Endothelial cell of umbilical vein (primary cell): ENCODE results near the gene PLEKHG5. TPM values are rescaled to one million over a fixed set of nuclear protein-coding genes. Genes with fewer than 3 reads are reported as not detected.

ENCODE experiments used
- BruUV-seq: library from RNA; stranded (reverse); fragments of 400-500 nt; replicated peaks from 2 replicates; lab custom pipeline; 2021; lab: Mats Ljungman, UMichigan
- CTCF ChIA-PET: fragments of 300-600, 350-600 bp; sonication (Branson Sonifier 250); formaldehyde crosslinking; loops from one replicate; lab custom pipeline; 2021; ENCODE audit warnings: antibody characterized with exemption, inconsistent platforms; lab: Charles Lee
- POLR2A ChIA-PET: fragments of 300-600, 350-600 bp; sonication (Branson Sonifier 250); formaldehyde crosslinking; loops from one replicate; lab custom pipeline; 2021; ENCODE audit warnings: antibody characterized with exemption, inconsistent platforms; lab: Charles Lee
- DNase-seq: peaks from one replicate; pipeline ENCODE4 v3.0.0-alpha.2; 2011; ENCODE audit warnings: low read depth, low spot score
- FAIRE-seq: peaks from 2 replicates; lab custom pipeline; 2011; peaks lifted over from hg19 to GRCh38; lab: Jason Lieb, UNC
- H2AFZ ChIP-seq: 2 replicates; pipeline ENCODE4 v1.6.0; 2012; ENCODE audit warnings: low read depth, low read length, control low read depth, inconsistent platforms
- H3K27ac ChIP-seq: 2 replicates; pipeline ENCODE4 v1.5.1; 2011; ENCODE audit warnings: low read depth, mild to moderate bottlenecking, control low read depth, low read length, moderate library complexity; ENCODE audit not compliant: insufficient read depth
- H3K27me3 ChIP-seq, 2 experiments: 2 replicates each; pipeline versions ENCODE4 v1.6.0 to v1.6.1; 2011; ENCODE audit warnings: low read length in 2 of 2, mixed read lengths in 1 of 2; ENCODE audit not compliant: control insufficient read depth in 2 of 2, insufficient read depth in 2 of 2
- H3K36me3 ChIP-seq, 2 experiments: 2 replicates in 1 of 2; 3 replicates in 1 of 2; pipeline ENCODE4 v1.5.1; 2011; ENCODE audit warnings: low read length in 2 of 2, mild to moderate bottlenecking in 1 of 2, moderate library complexity in 1 of 2; ENCODE audit not compliant: control insufficient read depth in 2 of 2, insufficient read depth in 2 of 2; ENCODE audit errors: extremely low read depth in 1 of 2
- H3K4me1 ChIP-seq: 3 replicates; pipeline ENCODE4 v1.5.1; 2011; ENCODE audit warnings: mild to moderate bottlenecking, low read length; ENCODE audit not compliant: control insufficient read depth, insufficient read depth; ENCODE audit errors: extremely low read depth
- H3K4me2 ChIP-seq: 2 replicates; pipeline ENCODE4 v1.6.1; 2011; ENCODE audit warnings: low read length, control low read depth, mixed read lengths; ENCODE audit not compliant: insufficient read depth
- H3K4me3 ChIP-seq, 3 experiments: fragments of 200-600 bp in 1 of 3; sonication (generic), shearing (Covaris generic) in 1 of 3; replicated peaks in 1 of 3; 2 replicates each; pipeline ENCODE4 v1.5.1; 2011 to 2016; ENCODE audit warnings: control low read depth in 3 of 3, low read length in 3 of 3, mild to moderate bottlenecking in 2 of 3, inconsistent platforms in 1 of 3, low read depth in 1 of 3, moderate library complexity in 1 of 3; ENCODE audit not compliant: insufficient read depth in 1 of 3
- H3K79me2 ChIP-seq: 2 replicates; pipeline ENCODE4 v1.6.0; 2012; ENCODE audit warnings: low read length, inconsistent platforms; ENCODE audit not compliant: control insufficient read depth, insufficient read depth
- H3K9ac ChIP-seq: replicated peaks from 2 replicates; pipeline ENCODE3; 2011; ENCODE audit warnings: low read length, control low read depth; ENCODE audit not compliant: insufficient read depth; ENCODE audit errors: extremely low read depth
- H3K9me1 ChIP-seq: replicated peaks from 3 replicates; pipeline ENCODE4 v1.6.0; 2011; ENCODE audit warnings: mild to moderate bottlenecking, low read length; ENCODE audit not compliant: control insufficient read depth, insufficient read depth; ENCODE audit errors: extremely low read depth
- H3K9me3 ChIP-seq: replicated peaks from 2 replicates; pipeline ENCODE4 v1.5.1; 2012; ENCODE audit warnings: low read length, inconsistent platforms; ENCODE audit not compliant: control insufficient read depth, insufficient read depth
- H4K20me1 ChIP-seq: replicated peaks from 2 replicates; pipeline ENCODE3; 2011; ENCODE audit warnings: mild to moderate bottlenecking, low read length; ENCODE audit not compliant: control insufficient read depth, insufficient read depth; ENCODE audit errors: extremely low read depth
- CTCF ChIP-seq, 2 donors: IDR thresholded peaks; 1 replicate in 1 of 2; 2 replicates in 1 of 2; pipeline ENCODE4 v1.5.1; 2011; ENCODE audit warnings: low read length in 2 of 2, mild to moderate bottlenecking in 2 of 2, moderate library complexity in 2 of 2, control low read depth in 1 of 2, inconsistent platforms in 1 of 2, low read depth in 1 of 2; ENCODE audit not compliant: insufficient read depth in 1 of 2; ENCODE audit errors: extremely low read depth in 1 of 2
- EZH2 ChIP-seq: IDR thresholded peaks from 2 replicates; pipeline ENCODE4 v1.6.1; 2012; ENCODE audit warnings: borderline replicate concordance, low read depth, mild to moderate bottlenecking, moderate library complexity, low read length, inconsistent platforms; ENCODE audit not compliant: severe bottlenecking
- FOS ChIP-seq: IDR thresholded peaks from 2 replicates; pipeline ENCODE4 v1.6.1; 2011; ENCODE audit warnings: mild to moderate bottlenecking, low read length, moderate library complexity, borderline replicate concordance; ENCODE audit not compliant: insufficient read depth
- GATA2 ChIP-seq: IDR thresholded peaks from 2 replicates; pipeline ENCODE4 v1.7.0; 2011; ENCODE audit warnings: low read depth, mild to moderate bottlenecking, moderate library complexity, mixed read lengths, low read length; ENCODE audit not compliant: insufficient read length, insufficient read depth
- JUN ChIP-seq: IDR thresholded peaks from 2 replicates; pipeline ENCODE4 v1.6.1; 2011; ENCODE audit warnings: borderline replicate concordance, low read depth; ENCODE audit not compliant: insufficient read length, insufficient read depth
- MAX ChIP-seq: IDR thresholded peaks from 2 replicates; pipeline ENCODE4 v1.6.1; 2011; ENCODE audit not compliant: insufficient read depth, insufficient read length
- MYC ChIP-seq: IDR thresholded peaks from one replicate; pipeline ENCODE4 v1.6.1; 2011; ENCODE audit warnings: mild to moderate bottlenecking, low read depth, low read length
- POLR2A ChIP-seq: IDR thresholded peaks from 2 replicates; pipeline ENCODE4 v1.6.1; 2012; ENCODE audit warnings: low read depth, mild to moderate bottlenecking, control low read depth, low read length
- POLR2AphosphoS5 ChIP-seq: IDR thresholded peaks from 2 replicates; pipeline ENCODE4 v1.6.1; 2012; ENCODE audit warnings: low read depth, mild to moderate bottlenecking, control low read depth, low read length, moderate library complexity; ENCODE audit not compliant: insufficient read depth
- dilution Hi-C: fragments of 300-500 bp; cut with MboI; formaldehyde crosslinking; loops from one replicate; pipeline ENCODE4 v1.15.0; 2019; ENCODE audit warnings: low sequenced_read_pairs; ENCODE audit not compliant: extremely low pct_ligation_motif_present
- intact Hi-C: fragments of 100-400 bp; cut with micrococcal nuclease; formaldehyde crosslinking; loops from one replicate; pipeline ENCODE4 v1.10.0; 2022
- polyA plus RNA-seq, 4 experiments: library from polyadenylated mRNA; depleted of rRNA in 3 of 4; stranded (reverse) in 3 of 4; unstranded in 1 of 4; fragments of >200 nt; gene quantifications; 2 replicates each; pipeline versions ENCODE4 v1.2.1 to v1.2.3, GENCODE V29; 2011 to 2012; ENCODE audit warnings: missing spikeins in 1 of 4
- total RNA-seq: library from RNA; stranded (reverse); gene quantifications from 2 replicates; pipeline ENCODE4 v1.2.3, GENCODE V29; 2021

PLEKHG5 gene
- total and polyA plus RNA-seq, 2 donors (not counting 3 experiments of a cell fraction or from before 2014, with no cell fraction given) = 30.6 to 56.9 TPM

- FAIRE-seq (no peak), DNase-seq (no peak)
- dilution Hi-C loops = no loop called here
- ChIA-PET POLR2A (no interaction called here), CTCF (interaction anchor here (1.0 to 1.4 kb wide), 2 partner anchors 17 to 224 kb away, joined by 4 to 6 read pairs; no protein-coding TSS in a partner anchor)
- H3K9me3 ChIP-seq = no peaks in the 10 kb centered on the region
- intact Hi-C loops = no loop called here
- no peaks in the 10 kb centered on the region for H3K27me3 ChIP-seq
- H3K27ac ChIP-seq = no peak overlapping the region
- H3K9me1 ChIP-seq = no peaks in the 10 kb centered on the region
- TF ChIP-seq CTCF (IDR thresholded peaks at IDR 0.05; ENCODE audit: extremely low read depth in 1 of 2, insufficient read depth in 1 of 2, low read depth in 1 of 2, low read length in 2 of 2) = no peak
- no peak for TF ChIP-seq POLR2A
- TF ChIP-seq MYC = no peak
- no peak for TF ChIP-seq POLR2AphosphoS5
- no peak for TF ChIP-seq EZH2
- no peak for TF ChIP-seq FOS
- no peak for TF ChIP-seq JUN
- no peak for TF ChIP-seq MAX
- no peak for TF ChIP-seq GATA2
- H3K9ac ChIP-seq = no peak overlapping the region
- no peak overlapping the region for H3K4me2 ChIP-seq
- peaks cover 8 to 59% of the 10 kb centered on the region in 2 experiments for H3K36me3 ChIP-seq
- no peak overlapping the region for H3K4me3 ChIP-seq
- H3K79me2 ChIP-seq = no peaks in the 10 kb centered on the region
- BruUV-seq = no TSS peak
- H4K20me1 ChIP-seq = no peaks in the 10 kb centered on the region
- H3K4me1 ChIP-seq = no peaks in the 10 kb centered on the region
- H2AFZ ChIP-seq = no peak overlapping the region
Observed at GRCh38 chr1:6468729-6469461, 22.6 kb downstream of the PLEKHG5 start.
